Activated naive CD8-positive, alpha-beta T cell treated with anti-CD3 and anti-CD28 coated beads for 36 hours (primary cell): ENCODE data around the gene MRC2. TPM values are rescaled to one million over a fixed set of nuclear protein-coding genes. Genes with fewer than 3 reads are reported as not detected.

Experiments used
- DNase-seq: peaks from one replicate; pipeline ENCODE4 v3.0.0; 2021
- H3K27ac Mint-ChIP-seq: one replicate; pipeline ENCODE4 v1.8.0; 2022; ENCODE audit warnings: mild to moderate bottlenecking, moderate library complexity, mixed read lengths
- H3K27me3 Mint-ChIP-seq: one replicate; pipeline ENCODE4 v1.8.0; 2022; ENCODE audit warnings: mild to moderate bottlenecking, mixed read lengths
- H3K36me3 Mint-ChIP-seq: one replicate; pipeline ENCODE4 v1.8.0; 2021; ENCODE audit warnings: mild to moderate bottlenecking, mixed read lengths
- H3K4me1 Mint-ChIP-seq: one replicate; pipeline ENCODE4 v1.8.0; 2021; ENCODE audit warnings: mixed read lengths
- H3K4me3 Mint-ChIP-seq: one replicate; pipeline ENCODE4 v1.8.0; 2022; ENCODE audit warnings: mild to moderate bottlenecking, moderate library complexity, mixed read lengths
- H3K9me3 Mint-ChIP-seq: one replicate; pipeline ENCODE4 v1.8.0; 2022; ENCODE audit warnings: mixed read lengths
- total RNA-seq, 2 experiments: library from RNA; stranded (reverse); gene quantifications; one replicate each; pipeline ENCODE4 v1.2.3, GENCODE V29; 2021

Gene MRC2
- total RNA-seq, 2 experiments from 2014 or later, result 5.1 to 5.8 TPM

- no peak overlapping the region for H3K27ac Mint-ChIP-seq
- no peak overlapping the region for H3K4me3 Mint-ChIP-seq
- H3K9me3 Mint-ChIP-seq, result peaks cover 6% of the 10 kb centered on the region
- H3K36me3 Mint-ChIP-seq, result peaks cover 7% of the 10 kb centered on the region
- H3K4me1 Mint-ChIP-seq, result peaks cover 14% of the 10 kb centered on the region
- H3K27me3 Mint-ChIP-seq, result peaks cover 21% of the 10 kb centered on the region
- DNase-seq, result no peak
Measured at GRCh38 chr17:62717589-62717855, 90.1 kb downstream of the MRC2 start.

DNA sequence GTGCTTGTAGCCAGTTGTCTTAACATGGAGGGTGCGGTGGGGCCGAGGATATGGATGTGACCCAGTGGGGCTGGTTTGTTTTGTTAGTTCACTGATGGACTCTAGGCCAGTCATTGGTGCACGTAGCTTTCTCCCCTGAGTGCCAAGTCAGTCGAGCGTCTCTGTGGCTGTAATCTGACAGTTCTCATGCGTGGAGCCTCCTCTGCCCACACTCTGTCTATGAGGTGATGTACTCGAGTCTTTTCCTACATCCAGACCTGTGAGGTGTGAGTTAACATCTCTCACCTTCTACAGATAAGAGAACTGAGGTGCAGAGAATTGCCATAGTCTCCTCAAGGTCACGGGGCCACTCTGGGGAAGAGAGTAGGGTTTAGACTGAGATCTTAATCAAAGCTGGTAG is 90.4 kb downstream of the MRC2 start:
- Mint-ChIP-seq H3K4me3 (no peak overlapping the region), H3K27me3 (peaks cover 25% of the 10 kb centered on the region), H3K36me3 (peaks cover 7% of the 10 kb centered on the region), H3K27ac (no peak overlapping the region), H3K4me1 (peaks cover 16% of the 10 kb centered on the region), H3K9me3 (peaks cover 6% of the 10 kb centered on the region)
- no peak for DNase-seq

GRCh38 chr17:62718429-62718828 is 91.0 kb downstream of the MRC2 start:
- Mint-ChIP-seq H3K27ac (no peak overlapping the region), H3K9me3 (peaks cover 6% of the 10 kb centered on the region), H3K4me1 (peaks cover 16% of the 10 kb centered on the region), H3K4me3 (no peak overlapping the region), H3K36me3 (peaks cover 7% of the 10 kb centered on the region), H3K27me3 (peaks cover 25% of the 10 kb centered on the region)
- no peak for DNase-seq

- Mint-ChIP-seq H3K36me3 (peaks cover 7% of the 10 kb centered on the region), H3K27ac (no peak overlapping the region), H3K27me3 (peaks cover 30% of the 10 kb centered on the region)
Measured at GRCh38 chr17:62719586-62719985, 92.1 kb downstream of the MRC2 start.

DNA sequence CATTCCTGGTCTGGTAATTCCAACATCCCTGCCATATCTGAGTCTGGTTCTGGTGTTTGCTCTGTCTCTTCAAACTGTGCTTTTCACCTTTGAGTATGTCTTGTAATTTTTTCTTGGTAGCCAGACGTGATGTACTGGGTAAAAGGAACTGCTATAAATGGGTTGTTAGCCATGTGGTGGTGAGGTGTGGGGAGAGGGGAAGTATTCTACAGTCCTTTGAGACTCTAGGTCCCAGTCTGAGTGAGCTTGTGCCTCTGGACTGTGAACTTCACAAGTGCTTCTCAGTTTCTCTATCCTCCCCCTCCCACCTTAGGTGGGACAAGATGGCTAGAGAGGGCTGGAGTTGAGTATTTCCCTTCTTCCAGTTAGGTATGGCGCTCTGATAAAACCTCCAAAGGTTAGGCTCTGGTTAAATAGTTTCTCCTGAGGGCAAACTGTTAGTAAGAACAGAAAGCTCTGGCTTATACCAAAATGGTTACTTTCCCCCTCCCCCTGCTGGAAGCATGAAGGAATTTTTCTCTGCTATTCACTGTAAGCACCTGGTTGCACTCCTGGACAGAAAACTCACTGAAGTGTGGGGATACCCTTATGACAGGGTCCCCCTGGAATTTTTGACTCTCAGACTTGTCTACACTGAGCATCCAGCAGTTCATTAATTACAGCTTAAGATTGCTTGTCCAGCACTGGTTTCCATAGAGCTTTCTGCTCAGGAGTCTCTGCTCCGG is 92.8 kb downstream of the MRC2 start:
- Mint-ChIP-seq H3K9me3 (peaks cover 9% of the 10 kb centered on the region), H3K27ac (no peak overlapping the region), H3K4me1 (peaks cover 32% of the 10 kb centered on the region), H3K4me3 (no peak overlapping the region), H3K27me3 (peaks cover 33% of the 10 kb centered on the region), H3K36me3 (peaks cover 9% of the 10 kb centered on the region)
- DNase-seq, result no peak

More at GRCh38 chr17:62719586-62719985, 92.1 kb downstream of the MRC2 start:
- no peak for DNase-seq
- Mint-ChIP-seq H3K4me3 (no peak overlapping the region), H3K4me1 (peaks cover 25% of the 10 kb centered on the region), H3K9me3 (peaks cover 6% of the 10 kb centered on the region)

GRCh38 chr17:62722625-62723024 is 95.2 kb downstream of the MRC2 start:
- Mint-ChIP-seq H3K4me1 (peaks cover 36% of the 10 kb centered on the region), H3K4me3 (no peak overlapping the region), H3K27ac (no peak overlapping the region), H3K9me3 (peaks cover 9% of the 10 kb centered on the region), H3K36me3 (peaks cover 17% of the 10 kb centered on the region), H3K27me3 (peaks cover 47% of the 10 kb centered on the region)
- DNase-seq, result no peak

GRCh38 chr17:62723842-62724241 is 96.4 kb downstream of the MRC2 start:
- H3K4me3 Mint-ChIP-seq, result no peak overlapping the region
- peaks cover 29% of the 10 kb centered on the region for H3K4me1 Mint-ChIP-seq
- peaks cover 9% of the 10 kb centered on the region for H3K9me3 Mint-ChIP-seq
- H3K27me3 Mint-ChIP-seq, result peaks cover 58% of the 10 kb centered on the region
- DNase-seq, result no peak
- H3K36me3 Mint-ChIP-seq, result peaks cover 19% of the 10 kb centered on the region
- H3K27ac Mint-ChIP-seq, result no peak overlapping the region

GRCh38 chr17:62724398-62725146 is 97.1 kb downstream of the MRC2 start:
- peaks cover 6% of the 10 kb centered on the region for H3K9me3 Mint-ChIP-seq
- peaks cover 16% of the 10 kb centered on the region for H3K36me3 Mint-ChIP-seq
- H3K4me3 Mint-ChIP-seq, result peak overlapping the region; percentile 37
- H3K27ac Mint-ChIP-seq, result peak overlapping the region; percentile 44
- peaks cover 26% of the 10 kb centered on the region for H3K4me1 Mint-ChIP-seq
- H3K27me3 Mint-ChIP-seq, result peaks cover 56% of the 10 kb centered on the region
- peak; percentile 82 for DNase-seq

- Mint-ChIP-seq H3K4me3 (no peak overlapping the region), H3K36me3 (peaks cover 12% of the 10 kb centered on the region), H3K9me3 (peaks cover 3% of the 10 kb centered on the region), H3K27ac (no peak overlapping the region), H3K27me3 (peaks cover 50% of the 10 kb centered on the region), H3K4me1 (peaks cover 26% of the 10 kb centered on the region)
- DNase-seq, result no peak
Measured at GRCh38 chr17:62725791-62726249, 98.3 kb downstream of the MRC2 start.

- H3K4me3 Mint-ChIP-seq, result no peak overlapping the region
- H3K4me1 Mint-ChIP-seq, result peaks cover 23% of the 10 kb centered on the region
- peaks cover 37% of the 10 kb centered on the region for H3K27me3 Mint-ChIP-seq
- DNase-seq, result no peak
- H3K9me3 Mint-ChIP-seq, result peaks cover 3% of the 10 kb centered on the region
- H3K27ac Mint-ChIP-seq, result no peak overlapping the region
- peaks cover 12% of the 10 kb centered on the region for H3K36me3 Mint-ChIP-seq
Measured at GRCh38 chr17:62727916-62728672, 100.6 kb downstream of the MRC2 start.

DNA sequence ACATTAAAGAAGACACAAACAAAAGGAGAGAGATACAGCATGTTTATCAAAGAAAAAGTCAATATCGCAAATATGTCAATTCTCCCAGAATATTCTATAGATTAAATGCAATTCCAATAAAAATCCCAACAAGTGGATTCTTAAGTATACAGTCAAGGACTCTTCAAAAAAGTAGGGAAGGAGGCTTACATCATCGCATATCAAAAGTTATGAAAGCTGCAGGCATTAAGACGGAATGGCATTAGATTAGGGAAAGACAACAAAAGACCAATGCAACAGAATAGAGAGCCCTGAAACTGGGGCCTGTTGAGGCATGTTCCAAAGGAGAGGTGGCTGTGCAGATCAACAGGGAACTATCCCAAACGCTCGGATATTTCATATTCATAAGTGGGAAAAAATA is 104.7 kb downstream of the MRC2 start:
- no peak overlapping the region for H3K27ac Mint-ChIP-seq

GRCh38 chr17:62735044-62735651 is 107.7 kb downstream of the MRC2 start:
- Mint-ChIP-seq H3K4me3 (no peak overlapping the region), H3K27me3 (peaks cover 6% of the 10 kb centered on the region), H3K36me3 (no peaks in the 10 kb centered on the region), H3K4me1 (peaks cover 10% of the 10 kb centered on the region), H3K9me3 (no peaks in the 10 kb centered on the region), H3K27ac (no peak overlapping the region)
- no peak for DNase-seq

More for the DNA sequence above, 104.7 kb downstream of the MRC2 start:
- no peak for DNase-seq
- H3K4me1 Mint-ChIP-seq, result peaks cover 6% of the 10 kb centered on the region
- H3K36me3 Mint-ChIP-seq, result peaks cover 4% of the 10 kb centered on the region
- no peaks in the 10 kb centered on the region for H3K9me3 Mint-ChIP-seq
- H3K27me3 Mint-ChIP-seq, result peaks cover 22% of the 10 kb centered on the region
- H3K4me3 Mint-ChIP-seq, result no peak overlapping the region

- Mint-ChIP-seq H3K36me3 (no peaks in the 10 kb centered on the region), H3K4me1 (peaks cover 10% of the 10 kb centered on the region)
Measured at GRCh38 chr17:62737513-62737912, 110.0 kb downstream of the MRC2 start.

GRCh38 chr17:62738281-62738680 is 110.8 kb downstream of the MRC2 start:
- H3K36me3 Mint-ChIP-seq, result no peaks in the 10 kb centered on the region
- no peak overlapping the region for H3K4me3 Mint-ChIP-seq
- peaks cover 6% of the 10 kb centered on the region for H3K27me3 Mint-ChIP-seq
- peaks cover 10% of the 10 kb centered on the region for H3K4me1 Mint-ChIP-seq
- H3K9me3 Mint-ChIP-seq, result no peaks in the 10 kb centered on the region
- H3K27ac Mint-ChIP-seq, result no peak overlapping the region
- DNase-seq, result no peak

More at GRCh38 chr17:62737513-62737912, 110.0 kb downstream of the MRC2 start:
- Mint-ChIP-seq H3K27me3 (peaks cover 6% of the 10 kb centered on the region), H3K9me3 (no peaks in the 10 kb centered on the region), H3K4me3 (no peak overlapping the region), H3K27ac (no peak overlapping the region)
- no peak for DNase-seq
